ENCODE results near the gene DAZL.

Gene DAZL

GRCh38 chr3:16584880-16585279 is 20.3 kb downstream of the DAZL start:
- DNase-seq (no peak), ATAC-seq (replicated peaks) (no peak)
- Mint-ChIP-seq H3K4me1 (ENCODE audit: low read depth in 2 of 2) (no peaks in the 10 kb centered on the region), H3K27me3 (no peaks in the 10 kb centered on the region), H3K36me3 (ENCODE audit: insufficient read depth) (no peaks in the 10 kb centered on the region), H3K4me3 (no peak overlapping the region), H3K9me3 (no peaks in the 10 kb centered on the region), H3K27ac (no peak overlapping the region)

GRCh38 chr3:16583551-16583950 is 21.7 kb downstream of the DAZL start:
- Mint-ChIP-seq H3K9me3 (no peaks in the 10 kb centered on the region), H3K4me1 (ENCODE audit: low read depth in 2 of 2) (no peaks in the 10 kb centered on the region), H3K36me3 (ENCODE audit: insufficient read depth) (no peaks in the 10 kb centered on the region), H3K4me3 (no peak overlapping the region), H3K27me3 (no peaks in the 10 kb centered on the region), H3K27ac (no peak overlapping the region)
- no peak for DNase-seq
- ATAC-seq (replicated peaks), result no peak

GRCh38 chr3:16570113-16570512 is 35.1 kb downstream of the DAZL start:
- Mint-ChIP-seq H3K36me3 (ENCODE audit: insufficient read depth) (no peaks in the 10 kb centered on the region), H3K27ac (no peak overlapping the region), H3K4me3 (no peak overlapping the region), H3K4me1 (ENCODE audit: low read depth in 2 of 2) (no peaks in the 10 kb centered on the region), H3K9me3 (no peaks in the 10 kb centered on the region), H3K27me3 (peaks cover 21 to 36% of the 10 kb centered on the region in 2 donors)
- DNase-seq (no peak), ATAC-seq (replicated peaks) (no peak)

- Mint-ChIP-seq H3K27me3 (peaks cover 21 to 36% of the 10 kb centered on the region in 2 donors), H3K36me3 (ENCODE audit: insufficient read depth) (no peaks in the 10 kb centered on the region), H3K27ac (no peak overlapping the region), H3K9me3 (no peaks in the 10 kb centered on the region), H3K4me1 (ENCODE audit: low read depth in 2 of 2) (no peaks in the 10 kb centered on the region), H3K4me3 (no peak overlapping the region)
- ATAC-seq (replicated peaks), result no peak
- no peak for DNase-seq
These were observed 36.7 kb downstream of the DAZL start for GRCh38 chr3:16568532-16568931.

- Mint-ChIP-seq H3K4me1 (ENCODE audit: low read depth in 2 of 2) (no peaks in the 10 kb centered on the region), H3K9me3 (no peaks in the 10 kb centered on the region), H3K36me3 (ENCODE audit: insufficient read depth) (no peaks in the 10 kb centered on the region), H3K4me3 (no peak overlapping the region), H3K27ac (no peak overlapping the region), H3K27me3 (peaks cover 20 to 34% of the 10 kb centered on the region in 2 donors)
- ATAC-seq (replicated peaks) (no peak), DNase-seq (no peak)
These were observed 37.1 kb downstream of the DAZL start for GRCh38 chr3:16568115-16568514.

GRCh38 chr3:16559653-16560365 is 45.4 kb downstream of the DAZL start:
- H3K27me3 Mint-ChIP-seq, result peaks cover 6 to 19% of the 10 kb centered on the region in 2 donors
- no peak overlapping the region for H3K4me3 Mint-ChIP-seq
- peaks cover 3% of the 10 kb centered on the region for H3K36me3 Mint-ChIP-seq (ENCODE audit: insufficient read depth)
- H3K9me3 Mint-ChIP-seq, result no peaks in the 10 kb centered on the region
- ATAC-seq (replicated peaks), result no peak
- no peak overlapping the region for H3K27ac Mint-ChIP-seq
- DNase-seq, result no peak
- H3K4me1 Mint-ChIP-seq (ENCODE audit: low read depth in 2 of 2), result no peaks in the 10 kb centered on the region

- DNase-seq, result no peak
- H3K4me3 Mint-ChIP-seq, result no peak overlapping the region
- ATAC-seq (replicated peaks), result no peak
- peaks cover 3 to 4% of the 10 kb centered on the region in 2 donors for H3K4me1 Mint-ChIP-seq (ENCODE audit: low read depth in 2 of 2)
- no peaks in the 10 kb centered on the region for H3K9me3 Mint-ChIP-seq
- peaks cover 6% of the 10 kb centered on the region for H3K36me3 Mint-ChIP-seq (ENCODE audit: insufficient read depth)
- H3K27me3 Mint-ChIP-seq, result peaks cover 6 to 54% of the 10 kb centered on the region in 2 donors
- no peak overlapping the region for H3K27ac Mint-ChIP-seq
These were observed 51.1 kb downstream of the DAZL start for GRCh38 chr3:16554126-16554525.

- ATAC-seq (replicated peaks) (no peak), DNase-seq (no peak)
- peak overlapping the region in 1 of 2 donors; percentile 2 for H3K27ac Mint-ChIP-seq
- no peak overlapping the region for H3K4me3 Mint-ChIP-seq
- peaks cover 3% of the 10 kb centered on the region for H3K36me3 Mint-ChIP-seq (ENCODE audit: insufficient read depth)
- H3K4me1 Mint-ChIP-seq (ENCODE audit: low read depth in 2 of 2), result peaks cover 3 to 4% of the 10 kb centered on the region in 2 donors
- no peaks in the 10 kb centered on the region for H3K9me3 Mint-ChIP-seq
- H3K27me3 Mint-ChIP-seq, result peaks cover under 1 to 46% of the 10 kb centered on the region in 2 donors
These were observed 52.5 kb downstream of the DAZL start for GRCh38 chr3:16552757-16553156.

GRCh38 chr3:16551342-16551976 is 53.8 kb downstream of the DAZL start:
- no peak for ATAC-seq (replicated peaks)
- Mint-ChIP-seq H3K4me1 (ENCODE audit: low read depth in 2 of 2) (peaks cover 3 to 8% of the 10 kb centered on the region in 2 donors), H3K27ac (peak overlapping the region in 1 of 2 donors; percentile 78)

GRCh38 chr3:16550676-16551341 is 54.4 kb downstream of the DAZL start:
- peaks cover 3% of the 10 kb centered on the region for H3K36me3 Mint-ChIP-seq (ENCODE audit: insufficient read depth)
- peak; percentile 77 to 86 (median 77) for DNase-seq
- no peak overlapping the region for H3K4me3 Mint-ChIP-seq
- ATAC-seq (replicated peaks), result peak; percentile 99
- H3K9me3 Mint-ChIP-seq, result no peaks in the 10 kb centered on the region
- H3K4me1 Mint-ChIP-seq (ENCODE audit: low read depth in 2 of 2), result peaks cover 5 to 15% of the 10 kb centered on the region in 2 donors
- H3K27ac Mint-ChIP-seq, result peak overlapping the region in 1 of 2 donors; percentile 78
- peaks cover 0 to 35% of the 10 kb centered on the region in 2 donors for H3K27me3 Mint-ChIP-seq

More at GRCh38 chr3:16551342-16551976, 53.8 kb downstream of the DAZL start:
- Mint-ChIP-seq H3K9me3 (no peaks in the 10 kb centered on the region), H3K27me3 (peaks cover 0 to 35% of the 10 kb centered on the region in 2 donors), H3K4me3 (no peak overlapping the region), H3K36me3 (ENCODE audit: insufficient read depth) (peaks cover 3% of the 10 kb centered on the region)
- no peak for DNase-seq

GRCh38 chr3:16550305-16550675 is 54.9 kb downstream of the DAZL start:
- DNase-seq, result no peak
- Mint-ChIP-seq H3K36me3 (ENCODE audit: insufficient read depth) (peaks cover 3% of the 10 kb centered on the region), H3K4me3 (no peak overlapping the region), H3K4me1 (ENCODE audit: low read depth in 2 of 2) (peaks cover 9 to 20% of the 10 kb centered on the region in 2 donors), H3K9me3 (no peaks in the 10 kb centered on the region), H3K27me3 (peaks cover 0 to 35% of the 10 kb centered on the region in 2 donors), H3K27ac (no peak overlapping the region)
- ATAC-seq (replicated peaks), result no peak

- no peak overlapping the region for H3K4me3 Mint-ChIP-seq
- ATAC-seq (replicated peaks), result no peak
- no peak for DNase-seq
- H3K27ac Mint-ChIP-seq, result peak overlapping the region in 1 of 2 donors; percentile 11
- H3K36me3 Mint-ChIP-seq (ENCODE audit: insufficient read depth), result peaks cover 3% of the 10 kb centered on the region
- peaks cover 13 to 22% of the 10 kb centered on the region in 2 donors for H3K4me1 Mint-ChIP-seq (ENCODE audit: low read depth in 2 of 2)
- H3K9me3 Mint-ChIP-seq, result no peaks in the 10 kb centered on the region
- peaks cover 0 to 30% of the 10 kb centered on the region in 2 donors for H3K27me3 Mint-ChIP-seq
These were observed 56.5 kb downstream of the DAZL start for GRCh38 chr3:16548721-16549120.

GRCh38 chr3:16547561-16548357 is 57.5 kb downstream of the DAZL start:
- peaks cover 0 to 20% of the 10 kb centered on the region in 2 donors for H3K27me3 Mint-ChIP-seq
- ATAC-seq (replicated peaks) (no peak), DNase-seq (no peak)
- no peaks in the 10 kb centered on the region for H3K9me3 Mint-ChIP-seq
- peaks cover 16 to 26% of the 10 kb centered on the region in 2 donors for H3K4me1 Mint-ChIP-seq (ENCODE audit: low read depth in 2 of 2)
- peak overlapping the region in 1 of 2 donors; percentile 11 for H3K27ac Mint-ChIP-seq
- peaks cover 3% of the 10 kb centered on the region for H3K36me3 Mint-ChIP-seq (ENCODE audit: insufficient read depth)
- H3K4me3 Mint-ChIP-seq, result no peak overlapping the region

Data from effector memory CD8-positive, alpha-beta T cell (primary cell).